HepG2 (cell line): ENCODE measurements around the gene CCNB2. TPM values are rescaled to one million over a fixed set of nuclear protein-coding genes. Genes with fewer than 3 reads are reported as not detected.

Source experiments
- NFKBIZ ChIP-seq: IDR thresholded peaks from 2 replicates; pipeline ENCODE4 v1.6.1; 2018; ENCODE audit warnings: missing genetic modification reagents, missing compliant biosample characterization
- PRDM4 ChIP-seq: sonication (generic); formaldehyde crosslinking; IDR thresholded peaks from 2 replicates; pipeline ENCODE4 v1.9.0; 2021; ENCODE audit warnings: missing genetic modification reagents, borderline replicate concordance
- RARG ChIP-seq: sonication (generic); formaldehyde crosslinking; IDR thresholded peaks from 2 replicates; pipeline ENCODE4 v1.4.0; 2020; ENCODE audit warnings: low read depth, mild to moderate bottlenecking, missing genetic modification reagents
- RFXAP ChIP-seq: sonication (generic); formaldehyde crosslinking; IDR thresholded peaks from 2 replicates; pipeline ENCODE4 v1.4.0; 2020; ENCODE audit warnings: missing genetic modification reagents, borderline replicate concordance
- SSRP1 ChIP-seq: IDR thresholded peaks from 2 replicates; pipeline ENCODE4 v1.6.1; 2016; ENCODE audit warnings: control low read depth
- TARDBP ChIP-seq: sonication (generic); formaldehyde crosslinking; IDR thresholded peaks from 2 replicates; pipeline ENCODE4 v1.8.0; 2022; ENCODE audit warnings: mild to moderate bottlenecking, missing genetic modification reagents
- ZNF253 ChIP-seq: sonication (generic); formaldehyde crosslinking; IDR thresholded peaks from 2 replicates; pipeline ENCODE4 v1.8.0; 2022; ENCODE audit warnings: mild to moderate bottlenecking, missing genetic modification reagents, borderline replicate concordance
- ZNF407 ChIP-seq: sonication (generic); formaldehyde crosslinking; IDR thresholded peaks from one replicate; pipeline ENCODE4 v1.5.1; 2020; ENCODE audit warnings: mild to moderate bottlenecking, missing genetic modification reagents; ENCODE audit errors: not compliant biosample characterization
- ZNF572 ChIP-seq: sonication (generic); formaldehyde crosslinking; IDR thresholded peaks from 2 replicates; pipeline ENCODE4 v1.5.1; 2020; ENCODE audit warnings: mild to moderate bottlenecking, missing genetic modification reagents
- polyA plus RNA-seq, 8 experiments: library from polyadenylated mRNA; depleted of rRNA in 3 of 8; stranded (reverse) in 7 of 8; unstranded in 1 of 8; fragments of >200 nt; fragmentation: Illumina TruSeq in 4 of 8; extraction: Trizol in 4 of 8; gene quantifications; 2 replicates each; pipeline versions ENCODE4 v1.2.1 to v1.2.3, GENCODE V29; 2011 to 2016; ENCODE audit warnings: low read depth in 4 of 8, missing spikeins in 1 of 8, mixed read lengths in 1 of 8; ENCODE audit not compliant: insufficient read depth in 1 of 8
- total RNA-seq, 5 experiments: library from RNA; depleted of rRNA; stranded (reverse); fragments of >200 nt; fragmentation: Illumina TruSeq; extraction: Trizol; gene quantifications; 2 replicates each; pipeline ENCODE4 v1.2.3, GENCODE V29; 2016; ENCODE audit warnings: low read depth in 1 of 5

Gene CCNB2
- total and polyA plus RNA-seq, 2 of the 13 experiments (the other 11 are each of a cell fraction or from before 2014, with no cell fraction given) = 43.5 to 80.9 TPM

- TF ChIP-seq ZNF407 (no peak), RFXAP (CRISPR knock-in tag) (no peak), SSRP1 (no peak), ZNF572 (CRISPR knock-in tag) (no peak), PRDM4 (CRISPR knock-in tag) (no peak), NFKBIZ (CRISPR knock-in tag) (no peak), RARG (CRISPR knock-in tag) (no peak), TARDBP (no peak), ZNF253 (no peak)
Observed at GRCh38 chr15:59116771-59117170, 11.8 kb downstream of the CCNB2 start (continued).
